HEK293 (cell line): ENCODE results near the gene DLL4.

ENCODE experiments used
- CTCF ChIA-PET: fragments of 350-600 bp; formaldehyde crosslinking; extraction: SDS; loops from one replicate; lab custom pipeline; 2021; ENCODE audit warnings: antibody characterized with exemption; lab: Yijun Ruan, JAX
- POLR2A ChIA-PET: fragments of 300-600 bp; formaldehyde crosslinking; extraction: SDS; loops from one replicate; lab custom pipeline; 2020; ENCODE audit warnings: antibody characterized with exemption, inconsistent platforms; lab: Yijun Ruan, JAX
- H3K27ac ChIP-seq: fragments of 200-500 bp; sonication (Bioruptor generic); 2 replicates; pipeline ENCODE4 v1.5.1; 2014; ENCODE audit warnings: low read depth, low read length, control low read depth, inconsistent platforms; ENCODE audit errors: extremely low read depth
- H3K36me3 ChIP-seq, 2 experiments: fragments of 200-500 bp in 1 of 2; sonication (Bioruptor generic) in 1 of 2; 1 replicate in 1 of 2; 2 replicates in 1 of 2; pipeline ENCODE4 v1.5.1; 2014 to 2017; ENCODE audit warnings: inconsistent platforms in 2 of 2, low read length in 2 of 2; ENCODE audit not compliant: control insufficient read depth in 2 of 2, insufficient read depth in 1 of 2
- H3K4me1 ChIP-seq: fragments of 200-500 bp; sonication (Bioruptor generic); 2 replicates; pipeline ENCODE4 v1.5.1; 2014; ENCODE audit warnings: mild to moderate bottlenecking, low read length, inconsistent platforms; ENCODE audit not compliant: control insufficient read depth, insufficient read depth
- H3K4me3 ChIP-seq: 2 replicates; pipeline ENCODE4 v1.5.1; 2011; ENCODE audit warnings: low read depth, mild to moderate bottlenecking, control low read depth, low read length, moderate library complexity
- H3K9me3 ChIP-seq: fragments of 200-500 bp; sonication (Bioruptor generic); 2 replicates; pipeline ENCODE4 v1.5.1; 2014; ENCODE audit warnings: low read depth, low read length, inconsistent platforms; ENCODE audit not compliant: control insufficient read depth, insufficient read depth
- EGR2 ChIP-seq: fragments of 450-650 bp; formaldehyde crosslinking; IDR thresholded peaks from 2 replicates; pipeline ENCODE4 v1.5.1; 2016; ENCODE audit warnings: low read depth, missing biosample characterization, missing genetic modification characterization
- GLIS1 ChIP-seq: fragments of 450-650 bp; formaldehyde crosslinking; IDR thresholded peaks from 2 replicates; pipeline ENCODE4 v1.5.1; 2016; ENCODE audit warnings: missing biosample characterization, missing genetic modification characterization
- GLIS2 ChIP-seq: fragments of 450-650 bp; formaldehyde crosslinking; IDR thresholded peaks from 2 replicates; pipeline ENCODE4 v1.5.1; 2016; ENCODE audit warnings: missing biosample characterization, missing genetic modification characterization
- KLF1 ChIP-seq: fragments of 450-650 bp; formaldehyde crosslinking; IDR thresholded peaks from 2 replicates; pipeline ENCODE4 v1.5.1; 2016; ENCODE audit warnings: missing biosample characterization, missing genetic modification characterization
- KLF7 ChIP-seq: fragments of 450-650 bp; formaldehyde crosslinking; IDR thresholded peaks from 2 replicates; pipeline ENCODE4 v1.5.1; 2016; ENCODE audit warnings: missing biosample characterization, missing genetic modification characterization, borderline replicate concordance
- KLF8 ChIP-seq: fragments of 450-650 bp; formaldehyde crosslinking; IDR thresholded peaks from 2 replicates; pipeline ENCODE4 v1.5.1; 2016; ENCODE audit warnings: missing biosample characterization, missing genetic modification characterization
- KLF9 ChIP-seq: fragments of 450-650 bp; formaldehyde crosslinking; IDR thresholded peaks from 2 replicates; pipeline ENCODE4 v1.5.1; 2016; ENCODE audit warnings: missing biosample characterization, missing genetic modification characterization, low read depth
- OSR2 ChIP-seq: fragments of 450-650 bp; formaldehyde crosslinking; IDR thresholded peaks from 2 replicates; pipeline ENCODE4 v1.5.1; 2016; ENCODE audit warnings: missing biosample characterization, missing genetic modification characterization
- PATZ1 ChIP-seq: fragments of 450-650 bp; formaldehyde crosslinking; IDR thresholded peaks from 2 replicates; pipeline ENCODE4 v1.5.1; 2016; ENCODE audit warnings: missing biosample characterization, missing genetic modification characterization
- PRDM10 ChIP-seq: fragments of 450-650 bp; formaldehyde crosslinking; IDR thresholded peaks from 2 replicates; pipeline ENCODE4 v1.5.1; 2016; ENCODE audit warnings: missing biosample characterization, missing genetic modification characterization
- SCRT1 ChIP-seq: fragments of 450-650 bp; formaldehyde crosslinking; IDR thresholded peaks from 2 replicates; pipeline ENCODE4 v1.5.1; 2016; ENCODE audit warnings: missing biosample characterization, missing genetic modification characterization, borderline replicate concordance
- SP7 ChIP-seq: fragments of 450-650 bp; formaldehyde crosslinking; IDR thresholded peaks from 2 replicates; pipeline ENCODE4 v1.5.1; 2016; ENCODE audit warnings: missing biosample characterization, missing genetic modification characterization
- ZBTB11 ChIP-seq: fragments of 450-650 bp; formaldehyde crosslinking; conservative IDR thresholded peaks from 2 replicates; pipeline ENCODE4 v1.5.1; 2016; ENCODE audit warnings: low read depth, missing biosample characterization, missing genetic modification characterization
- ZBTB20 ChIP-seq: fragments of 450-650 bp; formaldehyde crosslinking; IDR thresholded peaks from 2 replicates; pipeline ENCODE4 v1.5.1; 2016; ENCODE audit warnings: missing biosample characterization, missing genetic modification characterization
- ZBTB26 ChIP-seq: fragments of 450-650 bp; formaldehyde crosslinking; optimal IDR thresholded peaks from 2 replicates; pipeline ENCODE3; 2016; ENCODE audit warnings: missing biosample characterization, mild to moderate bottlenecking, missing genetic modification characterization
- ZBTB48 ChIP-seq: fragments of 450-650 bp; formaldehyde crosslinking; IDR thresholded peaks from 2 replicates; pipeline ENCODE4 v1.5.1; 2016; ENCODE audit warnings: missing biosample characterization, missing genetic modification characterization
- ZNF114 ChIP-seq: fragments of 450-650 bp; formaldehyde crosslinking; IDR thresholded peaks from 2 replicates; pipeline ENCODE4 v1.5.0; 2017; ENCODE audit warnings: missing biosample characterization, missing genetic modification characterization
- ZNF133 ChIP-seq: fragments of 450-650 bp; formaldehyde crosslinking; IDR thresholded peaks from 2 replicates; pipeline ENCODE4 v1.5.1; 2016; ENCODE audit warnings: missing biosample characterization, missing genetic modification characterization
- ZNF140 ChIP-seq: fragments of 450-650 bp; formaldehyde crosslinking; IDR thresholded peaks from 2 replicates; pipeline ENCODE4 v1.5.1; 2016; ENCODE audit warnings: missing biosample characterization, missing genetic modification characterization
- ZNF184 ChIP-seq: fragments of 450-650 bp; IDR thresholded peaks from 2 replicates; pipeline ENCODE4 v1.5.1; 2018; ENCODE audit warnings: missing biosample characterization, mild to moderate bottlenecking, missing genetic modification characterization
- ZNF449 ChIP-seq: fragments of 450-650 bp; formaldehyde crosslinking; IDR thresholded peaks from 2 replicates; pipeline ENCODE4 v1.5.1; 2017; ENCODE audit warnings: missing biosample characterization, mild to moderate bottlenecking, missing genetic modification characterization, moderate library complexity
- TF ChIP-seq, protein P1 (sequence below): fragments of 450-650 bp; formaldehyde crosslinking; IDR thresholded peaks from 2 replicates; pipeline ENCODE4 v1.5.1; 2016; ENCODE audit warnings: missing biosample characterization, missing genetic modification characterization

DLL4 gene

DNA sequence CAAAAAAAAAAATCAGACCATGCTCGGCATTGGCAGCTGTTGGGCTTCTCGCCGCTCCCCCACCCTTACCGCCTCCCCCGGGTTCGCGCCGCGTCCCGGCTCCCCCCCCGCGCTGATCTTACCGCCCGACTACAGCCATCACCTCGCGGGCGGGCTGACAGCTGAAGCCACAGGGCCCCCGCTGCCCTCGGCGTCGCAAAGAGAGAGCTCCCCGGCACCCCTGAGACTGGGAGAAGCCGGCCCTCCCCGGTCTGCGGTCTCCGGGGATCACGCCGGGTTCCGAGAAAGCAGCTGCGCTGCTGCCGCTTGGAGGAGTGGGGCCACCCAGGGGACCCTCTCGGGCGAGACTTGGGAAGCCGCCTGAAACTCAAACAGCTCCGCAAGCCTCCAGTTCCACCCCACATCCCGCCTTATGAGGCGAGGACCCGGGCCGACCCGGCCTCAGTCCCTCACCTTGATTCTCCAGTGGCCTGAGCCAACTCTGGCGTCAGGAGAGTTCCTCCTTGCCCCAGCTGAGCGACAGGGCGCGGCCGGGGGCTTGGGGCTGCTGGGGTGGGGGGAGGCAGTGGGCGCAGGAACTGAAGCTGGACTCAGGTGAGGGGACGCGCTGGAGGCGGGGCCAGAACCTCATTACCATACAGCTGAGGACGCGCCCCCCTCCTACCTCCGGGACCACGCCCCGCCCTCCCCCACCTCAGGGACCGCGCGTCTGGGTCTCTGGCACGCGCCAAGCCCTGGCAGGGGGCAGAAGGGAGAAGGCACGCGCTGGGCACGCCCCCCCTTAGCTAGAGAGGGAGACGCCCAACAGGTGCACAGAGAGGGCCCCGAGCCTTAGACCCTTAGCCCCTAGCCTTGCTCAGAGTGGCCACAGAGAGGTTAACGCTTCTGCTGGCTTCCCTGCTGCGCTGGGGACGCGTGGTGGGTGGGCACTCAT is 1.0 kb upstream of the DLL4 start:
- ChIA-PET CTCF (interaction anchor here (0.8 to 5.0 kb wide), 6 partner anchors 12 to 24 kb away, joined by 3 to 32 read pairs (median 5); no protein-coding TSS in a partner anchor), POLR2A (interaction anchor here (0.6 to 6.1 kb wide), 13 partner anchors 9 to 164 kb away, joined by 3 to 58 read pairs (median 6); partner anchors contain the start of genes CHAC1, GCHFR and RHOV)
- Histone ChIP-seq H3K36me3 (no peaks in the 10 kb centered on the region), H3K27ac (no peak overlapping the region; the same call in 1 of the 2 replicates), H3K4me3 (peak overlapping the region; percentile 49), H3K9me3 (no peaks in the 10 kb centered on the region), H3K4me1 (no peaks in the 10 kb centered on the region)
- TF ChIP-seq KLF9, result peak; percentile 59
- no peak for TF ChIP-seq ZNF140 (tag by site-specific recombination)
- TF ChIP-seq KLF7, result peak; percentile 72; the same call in 1 of the 2 replicates
- no peak for TF ChIP-seq ZNF184
- 0 out of 2 replicates have a peak, but pooled peaks have one; percentile 16 for TF ChIP-seq ZBTB20 (tag by site-specific recombination)
- peak; percentile 94 for TF ChIP-seq GLIS1 (tag by site-specific recombination)
- peak; percentile 30 for TF ChIP-seq GLIS2 (tag by site-specific recombination)
- peak; percentile 4; the same call in 1 of the 2 replicates for TF ChIP-seq EGR2 (tag by site-specific recombination)
- TF ChIP-seq ZBTB26 (tag by site-specific recombination), result peak; percentile 74
- TF ChIP-seq ZNF114 (tag by site-specific recombination), result no peak
- TF ChIP-seq SCRT1 (tag by site-specific recombination), result peak; percentile 28; the same call in 1 of the 2 replicates
- TF ChIP-seq PRDM10 (tag by site-specific recombination), result peak; percentile 39; the same call in 1 of the 2 replicates
- TF ChIP-seq SP7 (tag by site-specific recombination), result peak; percentile 68
- peak; percentile 97 for TF ChIP-seq KLF1
- TF ChIP-seq, protein P1, sequence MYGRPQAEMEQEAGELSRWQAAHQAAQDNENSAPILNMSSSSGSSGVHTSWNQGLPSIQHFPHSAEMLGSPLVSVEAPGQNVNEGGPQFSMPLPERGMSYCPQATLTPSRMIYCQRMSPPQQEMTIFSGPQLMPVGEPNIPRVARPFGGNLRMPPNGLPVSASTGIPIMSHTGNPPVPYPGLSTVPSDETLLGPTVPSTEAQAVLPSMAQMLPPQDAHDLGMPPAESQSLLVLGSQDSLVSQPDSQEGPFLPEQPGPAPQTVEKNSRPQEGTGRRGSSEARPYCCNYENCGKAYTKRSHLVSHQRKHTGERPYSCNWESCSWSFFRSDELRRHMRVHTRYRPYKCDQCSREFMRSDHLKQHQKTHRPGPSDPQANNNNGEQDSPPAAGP (tag by site-specific recombination), result 0 out of 2 replicates have a peak, but pooled peaks have one; percentile 1
- peak; percentile 35; the same call in 1 of the 2 replicates for TF ChIP-seq PATZ1 (tag by site-specific recombination)
- peak; percentile 40; the same call in 1 of the 2 replicates for TF ChIP-seq ZBTB48 (tag by site-specific recombination)
- TF ChIP-seq KLF8 (tag by site-specific recombination), result peak; percentile 22; the same call in 1 of the 2 replicates
- TF ChIP-seq ZNF133 (tag by site-specific recombination), result no peak
- TF ChIP-seq OSR2 (tag by site-specific recombination), result 0 out of 2 replicates have a peak, but pooled peaks have one; percentile 12
- peak; percentile 83; the same call in 1 of the 2 replicates for TF ChIP-seq ZNF449 (tag by site-specific recombination)
- no peak for TF ChIP-seq ZBTB11 (tag by site-specific recombination)
